Neural progenitor cell (in vitro differentiated cells): Measurements from ENCODE around the gene UBXN11. TPM values are rescaled to one million over a fixed set of nuclear protein-coding genes. Genes with fewer than 3 reads are reported as not detected.

Experiments used
- DNase-seq: peaks from one replicate; pipeline ENCODE4 v3.0.0-alpha.2; 2016; ENCODE audit warnings: low spot score
- H2AFZ ChIP-seq: fragments of 200-600 bp; sonication (generic); replicated peaks from 2 replicates; pipeline ENCODE4 v1.6.1; 2016; ENCODE audit warnings: antibody characterized with exemption
- H3F3A ChIP-seq: fragments of 200-600 bp; sonication (generic); 2 replicates; pipeline ENCODE4 v1.6.1; 2016; ENCODE audit warnings: antibody characterized with exemption, low read depth
- H3K27ac ChIP-seq: fragments of 200-600 bp; sonication (generic); 2 replicates; pipeline ENCODE4 v1.5.1; 2016; ENCODE audit warnings: mild to moderate bottlenecking
- H3K27me3 ChIP-seq: fragments of 200-600 bp; sonication (generic); 2 replicates; pipeline ENCODE4 v1.6.1; 2016; ENCODE audit warnings: mild to moderate bottlenecking, moderate library complexity
- H3K36me3 ChIP-seq: fragments of 200-600 bp; sonication (generic); 2 replicates; pipeline ENCODE4 v1.5.1; 2016
- H3K4me1 ChIP-seq: fragments of 200-600 bp; sonication (generic); 2 replicates; pipeline ENCODE4 v1.6.1; 2016; ENCODE audit warnings: mixed run types
- H3K4me2 ChIP-seq: fragments of 200-600 bp; sonication (generic); 2 replicates; pipeline ENCODE4 v1.6.1; 2016
- H3K4me3 ChIP-seq: fragments of 200-600 bp; sonication (generic); 2 replicates; pipeline ENCODE4 v1.5.1; 2016
- H3K79me2 ChIP-seq: fragments of 200-600 bp; sonication (generic); 2 replicates; pipeline ENCODE4 v1.6.1; 2016; ENCODE audit warnings: low read depth
- H3K9ac ChIP-seq: fragments of 200-600 bp; sonication (generic); 2 replicates; pipeline ENCODE4 v1.6.1; 2016
- H3K9me3 ChIP-seq: fragments of 200-600 bp; sonication (generic); 2 replicates; pipeline ENCODE4 v1.5.1; 2016; ENCODE audit warnings: low read depth
- H4K20me1 ChIP-seq: fragments of 200-600 bp; sonication (generic); 2 replicates; pipeline ENCODE4 v1.6.1; 2016; ENCODE audit warnings: low read depth
- H3K27ac Mint-ChIP-seq: 3 replicates; pipeline ENCODE4 v1.8.0; 2021; ENCODE audit warnings: mixed read lengths
- H3K27me3 Mint-ChIP-seq: 2 replicates; pipeline ENCODE4 v1.8.0; 2022; ENCODE audit warnings: low read depth, mild to moderate bottlenecking, inconsistent platforms, moderate library complexity, mixed read lengths; ENCODE audit not compliant: insufficient read depth
- H3K36me3 Mint-ChIP-seq: 3 replicates; pipeline ENCODE4 v1.8.0; 2021; ENCODE audit warnings: mixed read lengths
- H3K4me1 Mint-ChIP-seq: 3 replicates; pipeline ENCODE4 v1.8.0; 2021; ENCODE audit warnings: mixed read lengths
- H3K4me3 Mint-ChIP-seq: 3 replicates; pipeline ENCODE4 v1.8.0; 2021; ENCODE audit warnings: mild to moderate bottlenecking, moderate library complexity, mixed read lengths
- H3K9me3 Mint-ChIP-seq: 3 replicates; pipeline ENCODE4 v1.8.0; 2020; ENCODE audit warnings: mixed read lengths
- CTCF ChIP-seq: fragments of 200-600 bp; sonication (generic); IDR thresholded peaks from 2 replicates; pipeline ENCODE4 v1.5.1; 2017; ENCODE audit warnings: antibody characterized with exemption, mild to moderate bottlenecking
- EZH2 ChIP-seq: fragments of 200-600 bp; sonication (generic); IDR thresholded peaks from 2 replicates; pipeline ENCODE4 v1.6.1; 2017; ENCODE audit warnings: antibody characterized with exemption, mild to moderate bottlenecking, moderate library complexity
- EZH2phosphoT487 ChIP-seq: fragments of 200-600 bp; sonication (generic); IDR thresholded peaks from 2 replicates; pipeline ENCODE4 v1.6.1; 2017; ENCODE audit warnings: antibody characterized with exemption
- total RNA-seq: library from RNA; depleted of rRNA; stranded (reverse); fragments of >200 nt; gene quantifications from 2 replicates; pipeline ENCODE4 v1.2.3, GENCODE V29; 2015; ENCODE audit warnings: low replicate concordance

Gene UBXN11
- total RNA-seq, 1 donor from 2014 or later = 5.9 TPM

- Histone ChIP-seq H3K9me3 (no peaks in the 10 kb centered on the region), H3K27ac (no peak overlapping the region), H2AFZ (no peak overlapping the region), H3F3A (peaks cover 24% of the 10 kb centered on the region), H3K79me2 (no peaks in the 10 kb centered on the region), H3K4me2 (no peak overlapping the region), H3K36me3 (no peaks in the 10 kb centered on the region), H4K20me1 (no peaks in the 10 kb centered on the region), H3K27me3 (no peaks in the 10 kb centered on the region), H3K9ac (no peak overlapping the region), H3K4me3 (no peak overlapping the region), H3K4me1 (peaks cover 40% of the 10 kb centered on the region)
- no peak for TF ChIP-seq CTCF
- no peak for TF ChIP-seq EZH2
- no peak for TF ChIP-seq EZH2phosphoT487
- peaks cover 50% of the 10 kb centered on the region for H3K4me1 Mint-ChIP-seq
- no peak overlapping the region for H3K4me3 Mint-ChIP-seq
- H3K9me3 Mint-ChIP-seq = no peaks in the 10 kb centered on the region
- peaks cover 8% of the 10 kb centered on the region for H3K27me3 Mint-ChIP-seq
- peak overlapping the region; percentile 97 for H3K27ac Mint-ChIP-seq
- no peaks in the 10 kb centered on the region for H3K36me3 Mint-ChIP-seq
- DNase-seq = no peak
Observed at GRCh38 chr1:26349877-26350244, 43.4 kb upstream of the UBXN11 start.

- DNase-seq = no peak
- H2AFZ ChIP-seq = no peak overlapping the region
- no peaks in the 10 kb centered on the region for H3K27me3 ChIP-seq
- H3K4me2 ChIP-seq = no peak overlapping the region
- Mint-ChIP-seq H3K4me1 (peaks cover 47% of the 10 kb centered on the region), H3K9me3 (no peaks in the 10 kb centered on the region), H3K27me3 (peaks cover 8% of the 10 kb centered on the region), H3K27ac (no peak overlapping the region), H3K36me3 (no peaks in the 10 kb centered on the region), H3K4me3 (no peak overlapping the region)
- H3K9ac ChIP-seq = no peak overlapping the region
- H3K36me3 ChIP-seq = no peaks in the 10 kb centered on the region
- TF ChIP-seq EZH2 = no peak
- no peak for TF ChIP-seq CTCF
- no peak for TF ChIP-seq EZH2phosphoT487
- H3K27ac ChIP-seq = no peak overlapping the region
- no peak overlapping the region for H3K4me3 ChIP-seq
- H3F3A ChIP-seq = peaks cover 24% of the 10 kb centered on the region
- H3K9me3 ChIP-seq = no peaks in the 10 kb centered on the region
- H3K4me1 ChIP-seq = peaks cover 40% of the 10 kb centered on the region
- H4K20me1 ChIP-seq = no peaks in the 10 kb centered on the region
- H3K79me2 ChIP-seq = no peaks in the 10 kb centered on the region
Observed at GRCh38 chr1:26349188-26349876, 42.9 kb upstream of the UBXN11 start.

GRCh38 chr1:26346274-26347033, 40.0 kb upstream of the UBXN11 start:
- no peak for DNase-seq
- Histone ChIP-seq H3K4me2 (no peak overlapping the region), H3K79me2 (no peaks in the 10 kb centered on the region), H2AFZ (no peak overlapping the region), H3F3A (peaks cover 11% of the 10 kb centered on the region), H3K9ac (no peak overlapping the region), H4K20me1 (no peaks in the 10 kb centered on the region), H3K4me3 (no peak overlapping the region), H3K4me1 (peaks cover 14% of the 10 kb centered on the region), H3K27ac (no peak overlapping the region), H3K9me3 (no peaks in the 10 kb centered on the region), H3K27me3 (no peaks in the 10 kb centered on the region), H3K36me3 (no peaks in the 10 kb centered on the region)
- no peak for TF ChIP-seq EZH2phosphoT487
- no peak for TF ChIP-seq EZH2
- TF ChIP-seq CTCF = no peak
- Mint-ChIP-seq H3K27ac (peak overlapping the region; percentile 58), H3K27me3 (peaks cover 8% of the 10 kb centered on the region), H3K4me1 (peaks cover 30% of the 10 kb centered on the region), H3K36me3 (no peaks in the 10 kb centered on the region), H3K4me3 (no peak overlapping the region), H3K9me3 (no peaks in the 10 kb centered on the region)
